SH-SY5Y (cell line): ENCODE results near the gene HABP2.

ENCODE experiments used
- GATA2 ChIP-seq: IDR thresholded peaks from 2 replicates; pipeline ENCODE4 v1.6.1; 2011; ENCODE audit warnings: mild to moderate bottlenecking, low read depth, low read length
- GATA3 ChIP-seq: IDR thresholded peaks from 2 replicates; pipeline ENCODE4 v1.6.1; 2011; ENCODE audit warnings: low read depth, mild to moderate bottlenecking, low read length, moderate library complexity

DNA sequence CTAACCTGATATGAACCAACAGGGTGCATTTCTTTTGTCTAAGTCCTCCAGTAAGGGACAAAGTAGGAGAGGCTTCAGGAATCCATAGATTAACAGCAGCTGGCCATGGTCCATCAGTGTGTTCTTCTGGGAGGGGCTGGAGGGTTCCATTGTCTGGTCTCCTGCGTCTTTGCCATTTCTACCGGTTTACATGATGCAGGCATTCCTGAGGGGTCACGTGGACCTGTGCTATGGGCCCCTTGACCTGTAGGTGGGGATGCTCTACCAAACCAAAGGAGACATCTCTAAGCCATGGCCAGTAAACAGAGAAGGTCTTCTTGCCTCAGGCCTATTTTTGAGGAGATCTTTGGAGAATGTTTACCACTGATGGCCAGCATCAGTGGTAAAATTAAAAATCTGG lies 28.7 kb upstream of the HABP2 start:
- TF ChIP-seq GATA2 (no peak), GATA3 (no peak)
